GM13976 (cell line): ENCODE data around the gene CSNK1G2.

ENCODE experiments used
- DNase-seq: peaks from one replicate; pipeline ENCODE4 v3.0.0; 2012; ENCODE audit warnings: low spot score
- in situ Hi-C: fragments of 300-500 bp; cut with MboI; formaldehyde crosslinking; loops from one replicate; pipeline ENCODE4 v1.12.0; 2022; ENCODE audit warnings: low sequenced_read_pairs, mixed read lengths, inconsistent platforms; ENCODE audit not compliant: unreplicated experiment
- TF ChIP-seq, protein P1 (sequence below): IDR thresholded peaks from 2 replicates; pipeline ENCODE4 v1.5.1; 2012; ENCODE audit warnings: borderline replicate concordance, mild to moderate bottlenecking; ENCODE audit not compliant: insufficient read depth; ENCODE audit errors: extremely low read depth, missing control alignments, control extremely low read depth

CSNK1G2 gene

DNA sequence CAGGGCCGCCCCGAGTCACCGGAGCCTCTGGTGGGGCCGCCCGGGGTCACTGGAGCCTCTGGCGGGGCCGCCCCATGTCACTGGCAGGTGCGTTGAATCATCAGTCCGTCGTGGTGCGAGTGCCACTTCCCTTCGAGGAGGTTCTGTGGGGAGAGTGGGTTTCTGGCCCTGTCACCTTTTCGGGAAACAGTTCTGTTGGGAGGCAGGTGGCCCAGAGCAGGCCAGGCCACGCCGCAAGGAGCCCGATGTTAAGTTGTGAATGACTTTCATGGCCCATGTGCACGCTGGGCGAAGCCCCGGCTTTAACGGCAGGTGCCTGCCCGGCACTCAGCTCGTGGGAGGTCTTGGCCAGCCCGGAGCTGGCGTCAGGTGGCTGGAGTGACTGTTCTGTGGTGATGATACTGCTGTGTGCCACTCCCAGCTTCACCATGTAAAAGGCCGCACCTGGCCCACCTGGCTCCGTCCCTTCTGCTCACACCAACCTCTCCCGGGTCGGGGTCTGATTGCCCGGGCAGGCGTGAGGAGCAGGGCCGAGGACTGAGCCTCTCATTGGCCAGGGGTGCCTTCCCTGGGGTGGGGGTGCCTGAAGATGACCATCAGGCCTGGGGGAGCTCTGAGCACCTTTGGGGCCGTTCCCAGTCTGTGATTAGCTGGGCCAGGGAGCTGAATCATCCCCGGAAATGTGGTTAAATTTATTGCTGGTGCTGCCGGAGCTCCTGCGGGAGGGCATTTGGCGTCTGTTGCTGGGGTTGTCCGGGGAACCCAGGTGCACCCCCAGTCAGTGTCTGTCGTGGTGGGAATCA lies 29.2 kb downstream of the CSNK1G2 start:
- no peak for DNase-seq
- in situ Hi-C loops, result no loop called here
- TF ChIP-seq, protein P1, sequence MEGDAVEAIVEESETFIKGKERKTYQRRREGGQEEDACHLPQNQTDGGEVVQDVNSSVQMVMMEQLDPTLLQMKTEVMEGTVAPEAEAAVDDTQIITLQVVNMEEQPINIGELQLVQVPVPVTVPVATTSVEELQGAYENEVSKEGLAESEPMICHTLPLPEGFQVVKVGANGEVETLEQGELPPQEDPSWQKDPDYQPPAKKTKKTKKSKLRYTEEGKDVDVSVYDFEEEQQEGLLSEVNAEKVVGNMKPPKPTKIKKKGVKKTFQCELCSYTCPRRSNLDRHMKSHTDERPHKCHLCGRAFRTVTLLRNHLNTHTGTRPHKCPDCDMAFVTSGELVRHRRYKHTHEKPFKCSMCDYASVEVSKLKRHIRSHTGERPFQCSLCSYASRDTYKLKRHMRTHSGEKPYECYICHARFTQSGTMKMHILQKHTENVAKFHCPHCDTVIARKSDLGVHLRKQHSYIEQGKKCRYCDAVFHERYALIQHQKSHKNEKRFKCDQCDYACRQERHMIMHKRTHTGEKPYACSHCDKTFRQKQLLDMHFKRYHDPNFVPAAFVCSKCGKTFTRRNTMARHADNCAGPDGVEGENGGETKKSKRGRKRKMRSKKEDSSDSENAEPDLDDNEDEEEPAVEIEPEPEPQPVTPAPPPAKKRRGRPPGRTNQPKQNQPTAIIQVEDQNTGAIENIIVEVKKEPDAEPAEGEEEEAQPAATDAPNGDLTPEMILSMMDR, result no peak

DNA sequence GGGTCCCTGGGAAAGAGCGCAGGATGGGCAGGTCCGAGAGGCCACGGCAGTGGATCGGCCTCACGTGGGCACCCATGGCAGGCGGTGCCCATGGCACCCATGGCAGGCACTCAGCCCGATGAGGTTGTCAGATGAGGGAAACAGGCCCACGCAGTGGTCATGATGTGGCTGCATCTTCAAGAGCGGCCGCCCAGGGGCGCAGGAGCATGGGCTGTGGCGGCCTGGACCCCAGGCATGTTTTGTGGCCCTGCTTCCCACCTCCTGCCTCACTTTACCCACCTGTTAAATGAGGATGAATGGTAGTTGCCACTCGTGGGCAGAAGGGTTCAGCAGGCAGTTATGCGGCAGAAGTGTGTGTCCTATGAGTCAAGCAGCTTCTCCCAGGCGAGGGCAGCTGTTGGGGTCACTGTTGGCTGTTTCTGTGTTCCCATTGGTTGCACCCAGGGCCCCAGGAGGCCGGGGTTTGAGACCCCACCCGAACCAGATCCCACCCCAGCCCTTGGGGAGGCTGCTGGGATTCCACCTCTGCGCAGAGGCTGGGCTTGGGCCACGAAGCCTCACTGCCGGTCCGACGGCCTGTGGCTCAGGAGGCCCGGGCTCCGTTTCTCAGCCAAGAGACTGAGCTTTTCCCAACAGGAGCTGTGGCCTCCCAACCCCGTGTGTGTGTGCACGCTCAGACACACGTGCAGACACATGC lies 30.0 kb downstream of the CSNK1G2 start:
- in situ Hi-C loops, result no loop called here

DNA sequence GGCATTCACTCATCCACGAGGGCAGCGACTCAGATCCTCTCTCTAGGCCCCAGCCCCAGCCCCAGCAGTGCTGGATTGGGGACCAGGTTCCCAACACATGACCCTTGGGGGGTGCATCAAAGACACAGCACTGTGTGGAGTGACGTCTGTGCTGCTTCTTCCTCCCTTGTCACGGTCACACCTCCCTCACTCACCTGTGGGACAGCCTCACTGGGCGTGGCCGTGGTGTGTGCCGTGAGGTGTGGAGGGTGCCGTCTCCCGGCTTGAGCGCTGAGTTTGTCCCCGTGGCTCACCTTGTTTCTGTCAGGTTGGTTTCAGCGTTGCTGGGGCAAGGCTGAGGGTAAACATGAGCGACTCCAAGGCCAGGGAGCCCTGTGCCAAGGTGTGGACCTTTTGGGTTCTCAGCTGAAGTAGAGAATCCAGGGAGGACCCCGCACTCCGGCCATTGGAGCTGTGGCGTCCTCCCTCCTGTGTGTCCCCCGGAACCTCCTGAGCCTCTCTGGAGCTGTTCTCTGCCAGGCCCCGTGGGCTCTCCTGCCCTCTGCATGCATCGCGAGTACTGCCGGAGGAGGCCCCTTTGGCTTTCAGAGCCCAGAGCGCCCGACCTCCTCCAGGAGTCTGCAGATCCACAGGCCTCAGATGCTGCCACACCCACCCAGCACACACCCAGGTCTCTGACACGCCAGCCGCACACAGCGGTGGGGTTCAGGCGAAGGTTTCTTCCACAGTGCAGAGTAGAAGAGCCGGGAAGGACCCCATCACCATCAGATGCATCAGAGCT lies 33.6 kb downstream of the CSNK1G2 start:
- TF ChIP-seq, protein P1, result no peak
- in situ Hi-C loops, result no loop called here
- no peak for DNase-seq

More for the DNA sequence above, 30.0 kb downstream of the CSNK1G2 start:
- no peak for DNase-seq
- TF ChIP-seq, protein P1, result no peak

DNA sequence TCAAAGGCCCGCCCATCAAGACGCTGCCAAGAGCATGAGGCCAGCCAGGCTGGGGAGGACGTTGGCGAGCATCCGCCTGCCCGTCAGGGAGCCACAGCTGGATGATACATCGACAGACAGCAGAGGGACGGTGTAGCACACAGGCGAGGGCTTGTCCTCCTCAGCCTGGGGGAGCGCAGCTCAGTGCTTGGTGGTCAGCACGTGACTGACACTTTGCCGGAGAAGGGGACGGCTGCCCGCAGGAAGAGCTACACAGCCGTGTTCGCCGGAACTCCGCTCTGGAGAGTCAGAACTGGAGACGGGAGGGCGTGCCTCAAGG lies 34.1 kb downstream of the CSNK1G2 start:
- TF ChIP-seq, protein P1, result no peak
- DNase-seq, result no peak
- in situ Hi-C loops, result no loop called here

DNA sequence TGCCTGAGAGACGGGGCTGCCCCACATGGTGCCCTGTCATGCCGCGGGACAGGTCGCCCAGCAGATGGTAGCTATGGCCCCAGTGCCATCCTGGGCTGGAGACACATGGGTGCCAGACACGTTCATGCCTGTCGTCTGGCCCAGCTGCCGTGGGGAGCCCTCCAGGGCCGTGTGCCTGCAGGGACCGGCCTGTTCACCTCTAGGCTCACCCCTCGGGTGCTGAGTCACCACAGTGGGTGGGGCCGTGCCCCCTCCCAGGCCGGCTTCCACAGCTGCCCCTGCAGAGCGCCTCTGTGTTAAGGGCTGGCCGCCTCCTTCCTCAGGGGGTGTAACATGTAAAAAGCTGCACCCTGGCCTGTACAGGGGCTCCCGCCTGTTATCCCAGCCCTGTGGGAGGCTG lies 36.1 kb downstream of the CSNK1G2 start:
- TF ChIP-seq, protein P1, result no peak
- in situ Hi-C loops, result no loop called here
- no peak for DNase-seq

DNA sequence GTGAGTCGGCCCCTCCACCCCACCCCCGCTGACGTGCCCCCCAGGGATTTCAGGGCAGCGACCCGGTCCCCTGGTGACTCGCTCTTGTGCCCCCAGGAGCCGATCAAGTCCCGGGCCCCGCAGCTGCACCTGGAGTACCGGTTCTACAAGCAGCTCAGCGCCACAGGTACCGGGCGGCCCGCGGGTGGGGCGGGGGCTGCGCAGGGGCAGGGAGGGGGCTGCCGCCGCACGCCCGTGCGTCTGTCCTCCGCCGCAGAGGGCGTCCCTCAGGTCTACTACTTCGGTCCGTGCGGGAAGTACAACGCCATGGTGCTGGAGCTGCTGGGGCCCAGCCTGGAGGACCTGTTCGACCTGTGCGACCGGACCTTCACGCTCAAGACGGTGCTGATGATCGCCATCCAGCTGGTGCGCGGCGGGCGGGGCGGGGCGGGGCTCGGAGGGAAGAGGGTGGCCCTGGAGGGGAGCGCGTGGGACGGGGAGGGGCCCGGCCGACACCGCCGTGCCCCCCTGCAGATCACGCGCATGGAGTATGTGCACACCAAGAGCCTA lies 37.4 kb downstream of the CSNK1G2 start:
- TF ChIP-seq, protein P1, result no peak
- in situ Hi-C loops, result no loop called here
- DNase-seq, result no peak
